H1 (cell line): Measurements from ENCODE around the gene PIGS. TPM values are rescaled to one million over a fixed set of nuclear protein-coding genes. Genes with fewer than 3 reads are reported as not detected.

Source experiments
- CTCF ChIA-PET: fragments of 300-600 bp; sonication (Branson Sonifier 250); formaldehyde crosslinking; loops from one replicate; lab custom pipeline; 2021; ENCODE audit not compliant: partially characterized antibody; lab: Charles Lee
- POLR2A ChIA-PET: fragments of 300-600 bp; sonication (Branson Sonifier 250); formaldehyde crosslinking; loops from one replicate; lab custom pipeline; 2021; ENCODE audit warnings: inconsistent platforms; ENCODE audit not compliant: partially characterized antibody; lab: Charles Lee
- DNase-seq, 2 experiments: peaks; one replicate each; pipeline versions ENCODE4 v3.0.0 to v3.0.0-alpha.2; 2010 to 2022; ENCODE audit warnings: low spot score in 2 of 2, low read depth in 1 of 2, mixed read lengths in 1 of 2
- FAIRE-seq: peaks from 2 replicates; lab custom pipeline; 2011; peaks lifted over from hg19 to GRCh38; lab: Jason Lieb, UNC
- H2AFZ ChIP-seq: 2 replicates; pipeline ENCODE4 v1.8.1; 2012; ENCODE audit warnings: low read length, inconsistent platforms
- H2AK5ac ChIP-seq: 2 replicates; pipeline ENCODE4 v1.6.1; 2013; ENCODE audit warnings: low read depth, low read length
- H2BK120ac ChIP-seq: replicated peaks from 2 replicates; pipeline ENCODE3; 2013; ENCODE audit warnings: low read depth, low read length, inconsistent platforms
- H2BK12ac ChIP-seq: 2 replicates; pipeline ENCODE4 v1.6.1; 2013; ENCODE audit warnings: low read depth, low read length
- H2BK15ac ChIP-seq: 2 replicates; pipeline ENCODE4 v1.6.1; 2013; ENCODE audit warnings: low read length
- H2BK20ac ChIP-seq: 2 replicates; pipeline ENCODE4 v1.6.1; 2013; ENCODE audit warnings: low read length
- H2BK5ac ChIP-seq: 2 replicates; pipeline ENCODE4 v1.6.1; 2013; ENCODE audit warnings: low read depth, low read length
- H3K14ac ChIP-seq: 2 replicates; pipeline ENCODE4 v1.6.1; 2013; ENCODE audit warnings: inconsistent platforms; ENCODE audit not compliant: insufficient read length
- H3K18ac ChIP-seq: 2 replicates; pipeline ENCODE4 v1.6.1; 2013; ENCODE audit warnings: low read length; ENCODE audit errors: extremely low read depth
- H3K23ac ChIP-seq: 2 replicates; pipeline ENCODE4 v1.6.1; 2013; ENCODE audit warnings: inconsistent platforms; ENCODE audit not compliant: insufficient read length
- H3K23me2 ChIP-seq: 2 replicates; pipeline ENCODE4 v1.6.1; 2013; ENCODE audit warnings: low read depth, low read length
- H3K27ac ChIP-seq: 2 replicates; pipeline ENCODE4 v1.6.1; 2011; ENCODE audit warnings: low read depth, low read length, inconsistent platforms
- H3K27me3 ChIP-seq, 4 experiments: replicated peaks in 1 of 4; 1 replicate in 1 of 4; 2 replicates in 3 of 4; pipeline versions ENCODE4 v1.6.1 to v1.8.1; 2011 to 2013; ENCODE audit warnings: low read length in 3 of 4, mild to moderate bottlenecking in 3 of 4, inconsistent platforms in 2 of 4, mixed read lengths in 2 of 4, moderate library complexity in 1 of 4; ENCODE audit not compliant: control insufficient read depth in 3 of 4, insufficient read depth in 3 of 4; ENCODE audit errors: extremely low read depth in 1 of 4
- H3K36me3 ChIP-seq, 4 experiments: 2 replicates each; pipeline versions ENCODE4 v1.6.1 to v1.8.1; 2011 to 2013; ENCODE audit warnings: mild to moderate bottlenecking in 4 of 4, low read length in 3 of 4, moderate library complexity in 2 of 4, control low read depth in 1 of 4, inconsistent platforms in 1 of 4; ENCODE audit not compliant: insufficient read depth in 4 of 4, control insufficient read depth in 2 of 4
- H3K4ac ChIP-seq: replicated peaks from 2 replicates; pipeline ENCODE3; 2013; ENCODE audit warnings: low read length, low read depth, mixed read lengths, inconsistent platforms; ENCODE audit not compliant: insufficient read length
- H3K4me1 ChIP-seq, 4 experiments: replicated peaks in 1 of 4; 1 replicate in 1 of 4; 2 replicates in 3 of 4; pipeline versions ENCODE4 v1.6.1 to v1.8.1; 2011 to 2013; ENCODE audit warnings: low read length in 3 of 4, inconsistent platforms in 2 of 4, mixed read lengths in 1 of 4; ENCODE audit not compliant: insufficient read depth in 4 of 4, control insufficient read depth in 3 of 4
- H3K4me2 ChIP-seq, 2 experiments: 2 replicates each; pipeline versions ENCODE4 v1.6.1 to v1.8.1; 2011 to 2013; ENCODE audit warnings: low read depth in 2 of 2, low read length in 2 of 2, control low read depth in 1 of 2, inconsistent platforms in 1 of 2, mild to moderate bottlenecking in 1 of 2; ENCODE audit not compliant: insufficient read depth in 1 of 2
- H3K4me3 ChIP-seq, 4 experiments: fragments of 200-600, 300-600 bp in 1 of 4; sonication (generic), shearing (Covaris generic), sonication (Bioruptor Twin) in 1 of 4; 2 replicates each; pipeline versions ENCODE4 v1.5.1 to v1.8.1; 2011 to 2016; ENCODE audit warnings: low read length in 4 of 4, low read depth in 3 of 4, control low read depth in 2 of 4, inconsistent platforms in 2 of 4, mild to moderate bottlenecking in 2 of 4, mixed read lengths in 1 of 4, moderate library complexity in 1 of 4; ENCODE audit not compliant: insufficient read depth in 2 of 4; ENCODE audit errors: extremely low read depth in 1 of 4
- H3K56ac ChIP-seq: replicated peaks from 2 replicates; pipeline ENCODE3; 2013; ENCODE audit warnings: low read depth, mild to moderate bottlenecking, mixed read lengths, low read length, inconsistent platforms; ENCODE audit not compliant: insufficient read length
- H3K79me1 ChIP-seq: 2 replicates; pipeline ENCODE4 v1.6.1; 2013; ENCODE audit warnings: low read depth, low read length, control low read depth
- H3K79me2 ChIP-seq, 2 experiments: 2 replicates each; pipeline versions ENCODE4 v1.6.1 to v1.8.1; 2012 to 2013; ENCODE audit warnings: low read length in 2 of 2, mild to moderate bottlenecking in 2 of 2, inconsistent platforms in 1 of 2; ENCODE audit not compliant: insufficient read depth in 2 of 2, control insufficient read depth in 1 of 2
- H3K9ac ChIP-seq, 4 experiments: replicated peaks in 1 of 4; 1 replicate in 1 of 4; 2 replicates in 3 of 4; pipeline versions ENCODE4 v1.6.1 to v1.8.1; 2011 to 2013; ENCODE audit warnings: low read depth in 3 of 4, low read length in 3 of 4, control low read depth in 2 of 4, mild to moderate bottlenecking in 2 of 4, moderate library complexity in 2 of 4, inconsistent platforms in 1 of 4; ENCODE audit errors: extremely low read depth in 1 of 4
- H3K9me3 ChIP-seq, 2 experiments: 2 replicates each; pipeline versions ENCODE4 v1.6.1 to v1.8.1; 2012 to 2013; ENCODE audit warnings: mild to moderate bottlenecking in 2 of 2, moderate library complexity in 2 of 2, control low read depth in 1 of 2, inconsistent platforms in 1 of 2, low read depth in 1 of 2, low read length in 1 of 2, mixed read lengths in 1 of 2; ENCODE audit not compliant: insufficient read depth in 2 of 2
- H4K20me1 ChIP-seq, 2 experiments: replicated peaks in 1 of 2; 2 replicates each; pipeline versions ENCODE3 to v1.8.1; 2011 to 2013; ENCODE audit warnings: inconsistent platforms in 2 of 2, low read length in 2 of 2, mild to moderate bottlenecking in 1 of 2; ENCODE audit not compliant: insufficient read depth in 2 of 2, control insufficient read depth in 1 of 2
- H4K5ac ChIP-seq: 2 replicates; pipeline ENCODE4 v1.6.1; 2013; ENCODE audit warnings: low read length, low read depth, mixed read lengths, inconsistent platforms; ENCODE audit not compliant: insufficient read length
- H4K8ac ChIP-seq: 2 replicates; pipeline ENCODE4 v1.8.0; 2013; ENCODE audit warnings: mild to moderate bottlenecking, moderate library complexity, low read length, inconsistent platforms; ENCODE audit not compliant: insufficient read depth; ENCODE audit errors: extremely low read depth
- H4K91ac ChIP-seq: replicated peaks from 2 replicates; pipeline ENCODE3; 2013; ENCODE audit warnings: low read length, mixed read lengths, inconsistent platforms; ENCODE audit not compliant: insufficient read length
- BCL11A ChIP-seq, 2 experiments: IDR thresholded peaks; one replicate each; pipeline ENCODE4 v1.6.1; 2011; ENCODE audit warnings: low read depth in 2 of 2, low read length in 2 of 2, mild to moderate bottlenecking in 2 of 2
- CHD2 ChIP-seq: IDR thresholded peaks from 2 replicates; pipeline ENCODE4 v1.6.1; 2012; ENCODE audit warnings: low read length, improper control_type of control experiment
- EP300 ChIP-seq, 2 experiments: IDR thresholded peaks; 1 replicate in 1 of 2; 2 replicates in 1 of 2; pipeline ENCODE4 v1.6.1; 2011 to 2012; ENCODE audit warnings: low read depth in 2 of 2, low read length in 2 of 2, mild to moderate bottlenecking in 2 of 2, borderline replicate concordance in 1 of 2, inconsistent platforms in 1 of 2, moderate library complexity in 1 of 2
- GABPA ChIP-seq: IDR thresholded peaks from 2 replicates; pipeline ENCODE4 v1.6.1; 2011; ENCODE audit warnings: mild to moderate bottlenecking, low read length, moderate library complexity, borderline replicate concordance; ENCODE audit not compliant: insufficient read depth
- GTF2F1 ChIP-seq: IDR thresholded peaks from 2 replicates; pipeline ENCODE4 v1.6.1; 2012; ENCODE audit warnings: low read depth, low read length, improper control_type of control experiment, borderline replicate concordance
- KDM4A ChIP-seq: IDR thresholded peaks from one replicate; pipeline ENCODE4 v1.7.1; 2012; ENCODE audit warnings: low read depth, mild to moderate bottlenecking, moderate library complexity, low read length, inconsistent platforms; ENCODE audit not compliant: severe bottlenecking
- POU5F1 ChIP-seq: IDR thresholded peaks from 2 replicates; pipeline ENCODE4 v1.6.1; 2011; ENCODE audit warnings: low read depth, mild to moderate bottlenecking, low read length, moderate library complexity
- RAD21 ChIP-seq, 2 experiments: IDR thresholded peaks in 1 of 2; conservative IDR thresholded peaks in 1 of 2; 2 replicates each; pipeline ENCODE4 v1.6.1; 2011; ENCODE audit warnings: low read depth in 2 of 2, low read length in 2 of 2, improper control_type of control experiment in 1 of 2, inconsistent platforms in 1 of 2, mild to moderate bottlenecking in 1 of 2, moderate library complexity in 1 of 2
- RBBP5 ChIP-seq: IDR thresholded peaks from 2 replicates; pipeline ENCODE4 v1.7.1; 2012; ENCODE audit warnings: low read depth, mild to moderate bottlenecking, inconsistent platforms, low read length, moderate library complexity, borderline replicate concordance
- RNF2 ChIP-seq: fragments of 200-900, 300-1000 bp; sonication (generic); IDR thresholded peaks from 2 replicates; pipeline ENCODE4 v1.7.1; 2016; ENCODE audit warnings: borderline replicate concordance, low read depth, mild to moderate bottlenecking, antibody characterized with exemption, low read length; ENCODE audit not compliant: poor library complexity, severe bottlenecking; ENCODE audit errors: missing control alignments
- SP4 ChIP-seq: IDR thresholded peaks from 2 replicates; pipeline ENCODE4 v1.6.1; 2012; ENCODE audit warnings: low read length, inconsistent platforms
- SRF ChIP-seq: IDR thresholded peaks from 2 replicates; pipeline ENCODE4 v1.6.1; 2011; ENCODE audit warnings: mild to moderate bottlenecking, low read depth, low read length, moderate library complexity
- TAF7 ChIP-seq: optimal IDR thresholded peaks from 2 replicates; pipeline ENCODE3; 2011; ENCODE audit warnings: low read depth, mild to moderate bottlenecking, inconsistent platforms, low read length, moderate library complexity, borderline replicate concordance
- WGBS, 2 experiments: shearing (Covaris generic) in 1 of 2; methylation state at CpG; one replicate each; pipeline versions ENCODE4 v1.1.6 to v1.1.7; 2013 to 2015; ENCODE audit warnings: low lambda C conversion rate in 2 of 2, mixed read lengths in 2 of 2, inconsistent platforms in 1 of 2, low coverage in 1 of 2, missing lambda C conversion rate in 1 of 2; ENCODE audit not compliant: insufficient replicate concordance in 2 of 2, insufficient coverage in 1 of 2, insufficient read length in 1 of 2; ENCODE audit errors: extremely low coverage in 1 of 2, missing lambda C conversion rate in 1 of 2; 5-methylcytosine and 5-hydroxymethylcytosine counted together
- polyA plus RNA-seq, 7 experiments: library from polyadenylated mRNA; depleted of rRNA in 3 of 7; stranded (reverse) in 5 of 7; unstranded in 2 of 7; fragments of >200 nt in 5 of 7; fragments of 200-250 nt in 2 of 7; gene quantifications; 1 replicate in 5 of 7; 2 replicates in 1 of 7; 4 replicates in 1 of 7; pipeline versions ENCODE4 v1.2.1 to v1.2.3, GENCODE V29; 2011 to 2013; ENCODE audit warnings: missing spikeins in 2 of 7, mixed read lengths in 2 of 7
- total RNA-seq: library from RNA; stranded (reverse); fragmentation: NEBNext Ultra II Directional; extraction: Animal tissue kit (Norgen Biotek cat#: 25700); gene quantifications from 2 replicates; pipeline ENCODE4 v1.2.1, GENCODE V29; 2021

Gene PIGS
- total and polyA plus RNA-seq, 2 of the 8 experiments (the other 6 are each of a cell fraction or from before 2014, with no cell fraction given), result 44.3 to 50.6 TPM

- no peak overlapping the region for H4K5ac ChIP-seq
- no peaks in the 10 kb centered on the region for H3K79me1 ChIP-seq
- H3K4me2 ChIP-seq, result no peak overlapping the region
- H3K18ac ChIP-seq, result no peak overlapping the region
- ChIA-PET POLR2A (interaction anchor here (0.6 to 1.7 kb wide), 3 partner anchors 11 to 194 kb away, joined by 3 to 5 read pairs (median 4); no protein-coding TSS in a partner anchor), CTCF (interaction anchor here (1.2 to 1.7 kb wide), 3 partner anchors 11 to 20 kb away, joined by 3 to 5 read pairs (median 5); no protein-coding TSS in a partner anchor)
- H2BK5ac ChIP-seq, result no peak overlapping the region
- WGBS, 2 experiments, result 82% methylated on average over 15 of the region's 16 CpGs; no CpG with 5 or more reads in 1 of the 2 experiments
- H2BK15ac ChIP-seq, result no peak overlapping the region
- H2AK5ac ChIP-seq, result no peak overlapping the region
- H3K4ac ChIP-seq, result no peak overlapping the region
- no peak overlapping the region for H3K4me3 ChIP-seq
- no peaks in the 10 kb centered on the region for H3K4me1 ChIP-seq
- no peaks in the 10 kb centered on the region for H3K36me3 ChIP-seq
- H3K56ac ChIP-seq, result no peak overlapping the region
- H4K8ac ChIP-seq, result no peak overlapping the region; the same call in 1 of the 2 replicates
- H3K27ac ChIP-seq, result no peak overlapping the region
- H2BK20ac ChIP-seq, result no peak overlapping the region
- H4K91ac ChIP-seq, result no peak overlapping the region
- H4K20me1 ChIP-seq, result no peaks in the 10 kb centered on the region
- no peak for FAIRE-seq
- H3K14ac ChIP-seq, result no peak overlapping the region
- H2BK12ac ChIP-seq, result no peak overlapping the region
- H3K23me2 ChIP-seq, result no peaks in the 10 kb centered on the region; the same call in 1 of the 2 replicates
- DNase-seq, result no peak
- no peak overlapping the region for H2AFZ ChIP-seq
- H3K9ac ChIP-seq, result no peak overlapping the region
- no peaks in the 10 kb centered on the region for H3K9me3 ChIP-seq
- H2BK120ac ChIP-seq, result no peak overlapping the region
- H3K79me2 ChIP-seq, result no peaks in the 10 kb centered on the region
- no peak overlapping the region for H3K23ac ChIP-seq
- no peaks in the 10 kb centered on the region for H3K27me3 ChIP-seq
- TF ChIP-seq SP4 (no peak), BCL11A (IDR thresholded peaks at IDR 0.05; ENCODE audit: low read depth in 2 of 2, low read length in 2 of 2) (no peak), TAF7 (no peak), EP300 (IDR thresholded peaks at IDR 0.05; ENCODE audit: borderline replicate concordance in 1 of 2, low read depth in 2 of 2, low read length in 2 of 2) (no peak), RBBP5 (no peak), SRF (no peak), KDM4A (no peak), RNF2 (no peak), POU5F1 (no peak), GTF2F1 (no peak), RAD21 (IDR thresholded peaks at IDR 0.05 in 1 of 2, conservative IDR thresholded peaks at IDR 0.05 in 1 of 2; ENCODE audit: low read depth in 2 of 2, low read length in 2 of 2) (no peak), GABPA (no peak), CHD2 (no peak)
Observed at GRCh38 chr17:28514561-28515002, 56.7 kb downstream of the PIGS start.
